Osteoblast (primary cell): ENCODE results near the gene DNASE2. TPM values are rescaled to one million over a fixed set of nuclear protein-coding genes. Genes with fewer than 3 reads are reported as not detected.
A peak's percentile ranks its signal among the peaks of the same experiment; 100 is the strongest.

Experiments
- DNase-seq: peaks from one replicate; pipeline ENCODE4 v3.0.0; 2011; ENCODE audit warnings: low spot score, mixed read lengths; ENCODE audit not compliant: insufficient read length; ENCODE audit errors: missing footprints
- H2AFZ ChIP-seq: 2 replicates; pipeline ENCODE4 v1.6.0; 2011; ENCODE audit warnings: mild to moderate bottlenecking, low read length
- H3K27ac ChIP-seq: 2 replicates; pipeline ENCODE4 v1.5.1; 2011; ENCODE audit warnings: mild to moderate bottlenecking, low read depth, low read length, moderate library complexity
- H3K27me3 ChIP-seq: 2 replicates; pipeline ENCODE4 v1.6.0; 2012; ENCODE audit warnings: mild to moderate bottlenecking, control low read depth, inconsistent platforms, low read length, moderate library complexity; ENCODE audit not compliant: insufficient read depth
- H3K36me3 ChIP-seq: 2 replicates; pipeline ENCODE4 v1.5.1; 2011; ENCODE audit warnings: mild to moderate bottlenecking, low read length, control low read depth, moderate library complexity; ENCODE audit not compliant: insufficient read depth
- H3K4me1 ChIP-seq: 2 replicates; pipeline ENCODE4 v1.5.1; 2011; ENCODE audit warnings: mild to moderate bottlenecking, low read length, control low read depth, moderate library complexity; ENCODE audit not compliant: insufficient read depth
- H3K4me2 ChIP-seq: 2 replicates; pipeline ENCODE4 v1.6.0; 2011; ENCODE audit warnings: mild to moderate bottlenecking, low read length; ENCODE audit not compliant: insufficient read depth
- H3K4me3 ChIP-seq: fragments of 200-600 bp; sonication (generic); 3 replicates; pipeline ENCODE4 v1.5.1; 2012; ENCODE audit warnings: mild to moderate bottlenecking, low read length, inconsistent platforms; ENCODE audit not compliant: insufficient read depth
- H3K79me2 ChIP-seq: 2 replicates; pipeline ENCODE4 v1.6.0; 2012; ENCODE audit warnings: mild to moderate bottlenecking, low read length, control low read depth, inconsistent platforms; ENCODE audit not compliant: insufficient read depth
- H3K9me3 ChIP-seq: 2 replicates; pipeline ENCODE4 v1.5.1; 2011; ENCODE audit warnings: low read depth, low read length, control low read depth
- H4K20me1 ChIP-seq: 2 replicates; pipeline ENCODE4 v1.6.0; 2012; ENCODE audit warnings: mild to moderate bottlenecking, low read length, control low read depth; ENCODE audit not compliant: insufficient read depth
- CTCF ChIP-seq: IDR thresholded peaks from 2 replicates; pipeline ENCODE4 v1.5.1; 2011; ENCODE audit warnings: mild to moderate bottlenecking, low read depth, low read length, moderate library complexity; ENCODE audit errors: extremely low read depth
- total RNA-seq: library from RNA; depleted of rRNA; stranded (reverse); fragments of >200 nt; gene quantifications from 2 replicates; pipeline ENCODE4 v1.2.3, GENCODE V29; 2012

The DNASE2 gene
- total RNA-seq, 1 donor: 48.1 TPM

GRCh38 chr19:12886969-12887747 is 5.9 kb upstream of the DNASE2 start, which contains the start of gene KLF1:
TSS of gene KLF1 (minus strand) at chr19:12887201. CDS start at chr19:12887140, 61 bp downstream.
- Histone ChIP-seq H3K27me3 (peaks cover 26% of the 10 kb centered on the region), H3K27ac (no peak within 1 kb of the TSS), H3K4me3 (no peak within 1 kb of the TSS), H3K36me3 (no peaks in the 10 kb centered on the region), H2AFZ (no peak within 1 kb of the TSS), H3K4me1 (peaks cover 13% of the 10 kb centered on the region), H3K9me3 (peaks cover 9% of the 10 kb centered on the region), H4K20me1 (peaks cover 2% of the 10 kb centered on the region), H3K4me2 (no peak within 1 kb of the TSS), H3K79me2 (peaks cover 10% of the 10 kb centered on the region)
- TF ChIP-seq CTCF: no peak
- DNase-seq: peak; percentile 27

GRCh38 chr19:12886651-12886968 is 5.4 kb upstream of the DNASE2 start:
- Histone ChIP-seq H3K36me3 (no peaks in the 10 kb centered on the region), H3K79me2 (peaks cover 6% of the 10 kb centered on the region), H3K27me3 (peaks cover 26% of the 10 kb centered on the region), H3K4me2 (no peak overlapping the region), H3K27ac (no peak overlapping the region), H3K9me3 (peaks cover 9% of the 10 kb centered on the region), H3K4me3 (no peak overlapping the region), H2AFZ (no peak overlapping the region), H3K4me1 (peaks cover 8% of the 10 kb centered on the region), H4K20me1 (peaks cover 2% of the 10 kb centered on the region)
- DNase-seq: no peak
- no peak for TF ChIP-seq CTCF

- Histone ChIP-seq H3K4me2 (peak overlapping the region; percentile 54), H3K4me3 (peak overlapping the region; percentile 48), H2AFZ (no peak overlapping the region), H3K4me1 (peaks cover 4% of the 10 kb centered on the region), H3K79me2 (no peaks in the 10 kb centered on the region), H3K36me3 (no peaks in the 10 kb centered on the region), H4K20me1 (no peaks in the 10 kb centered on the region), H3K27ac (no peak overlapping the region), H3K9me3 (peaks cover 9% of the 10 kb centered on the region), H3K27me3 (peaks cover 26% of the 10 kb centered on the region)
- no peak for TF ChIP-seq CTCF
- peak; percentile 78 for DNase-seq
Observed at GRCh38 chr19:12885749-12886650, 4.8 kb upstream of the DNASE2 start.
